Sigmoid colon (tissue), 4 donors: ENCODE results near the gene TSPAN4.

ENCODE experiments used
- EP300 ChIP-seq, 4 donors: sonication (generic); formaldehyde crosslinking; IDR thresholded peaks; one replicate each; pipeline ENCODE4 v1.6.1; 2017; ENCODE audit warnings: antibody characterized with exemption in 4 of 4
- POLR2A ChIP-seq, 2 donors: fragments of 450-650 bp; IDR thresholded peaks; one replicate each; pipeline ENCODE4 v1.6.1; 2016; ENCODE audit warnings: antibody characterized with exemption in 2 of 2, mild to moderate bottlenecking in 2 of 2, moderate library complexity in 2 of 2
- TF ChIP-seq, protein P1 (sequence below), 4 experiments: fragments of 450-650 bp in 3 of 4; fragments of 200-600 bp in 1 of 4; IDR thresholded peaks; one replicate each; pipeline ENCODE4 v1.5.1; 2016 to 2019; ENCODE audit warnings: antibody characterized with exemption in 4 of 4, mild to moderate bottlenecking in 3 of 4, moderate library complexity in 2 of 4

DNA sequence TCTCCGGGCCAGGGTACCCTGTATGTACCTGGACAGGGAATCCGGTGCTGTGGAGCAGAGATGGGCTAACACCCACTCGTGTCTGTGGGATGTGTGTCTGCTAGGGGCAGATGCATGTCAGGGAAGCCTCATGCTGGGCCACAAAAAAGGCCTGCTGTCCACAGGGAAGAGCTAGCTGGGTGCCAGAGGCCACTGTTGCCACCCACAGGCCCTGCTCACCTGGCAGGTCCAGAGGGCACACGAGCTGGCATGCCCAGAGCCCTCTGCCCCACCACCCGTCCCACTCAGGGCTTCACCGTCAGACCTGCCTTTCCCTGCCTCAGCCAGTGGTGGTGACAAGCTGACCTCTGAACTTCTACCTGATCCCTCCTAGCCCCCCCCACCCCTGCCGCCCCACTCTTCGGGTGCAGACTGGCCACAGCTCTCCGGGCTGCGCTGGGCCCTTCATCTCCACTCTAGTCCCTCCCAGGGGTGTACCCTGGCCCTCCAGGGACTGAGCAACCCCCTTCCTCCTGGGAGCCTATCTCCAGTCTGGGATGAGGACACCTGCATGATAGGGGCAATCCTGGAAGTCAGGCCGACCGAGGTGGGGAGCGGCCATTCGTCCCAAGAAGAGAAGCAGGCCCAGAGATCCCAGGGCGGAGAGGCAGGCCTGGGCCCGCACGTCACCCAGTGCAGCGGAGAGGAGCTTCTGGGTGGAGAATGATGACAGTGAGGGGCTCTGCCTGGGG lies 45.9 kb upstream of the TSPAN4 start:
- TF ChIP-seq, protein P1, sequence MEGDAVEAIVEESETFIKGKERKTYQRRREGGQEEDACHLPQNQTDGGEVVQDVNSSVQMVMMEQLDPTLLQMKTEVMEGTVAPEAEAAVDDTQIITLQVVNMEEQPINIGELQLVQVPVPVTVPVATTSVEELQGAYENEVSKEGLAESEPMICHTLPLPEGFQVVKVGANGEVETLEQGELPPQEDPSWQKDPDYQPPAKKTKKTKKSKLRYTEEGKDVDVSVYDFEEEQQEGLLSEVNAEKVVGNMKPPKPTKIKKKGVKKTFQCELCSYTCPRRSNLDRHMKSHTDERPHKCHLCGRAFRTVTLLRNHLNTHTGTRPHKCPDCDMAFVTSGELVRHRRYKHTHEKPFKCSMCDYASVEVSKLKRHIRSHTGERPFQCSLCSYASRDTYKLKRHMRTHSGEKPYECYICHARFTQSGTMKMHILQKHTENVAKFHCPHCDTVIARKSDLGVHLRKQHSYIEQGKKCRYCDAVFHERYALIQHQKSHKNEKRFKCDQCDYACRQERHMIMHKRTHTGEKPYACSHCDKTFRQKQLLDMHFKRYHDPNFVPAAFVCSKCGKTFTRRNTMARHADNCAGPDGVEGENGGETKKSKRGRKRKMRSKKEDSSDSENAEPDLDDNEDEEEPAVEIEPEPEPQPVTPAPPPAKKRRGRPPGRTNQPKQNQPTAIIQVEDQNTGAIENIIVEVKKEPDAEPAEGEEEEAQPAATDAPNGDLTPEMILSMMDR (IDR thresholded peaks at IDR 0.05) = no peak
- TF ChIP-seq EP300 (IDR thresholded peaks at IDR 0.05) (no peak), POLR2A (IDR thresholded peaks at IDR 0.05) (no peak)
